Smooth muscle cell of the umbilical artery (primary cell): Measurements from ENCODE around the gene CARD14. TPM values are rescaled to one million over a fixed set of nuclear protein-coding genes. Genes with fewer than 3 reads are reported as not detected.

Experiments used
- total RNA-seq: library from RNA; depleted of rRNA; stranded (reverse); fragments of >200 nt; gene quantifications from 2 replicates; pipeline ENCODE4 v1.2.3, GENCODE V29; 2014

The CARD14 gene
- 0.09 TPM in 1 of 2 replicates, not detected in the other for total RNA-seq

GRCh38 chr17:80169784-80170500 is at the start of gene CARD14:
Gene CARD14, plus strand, starts transcription at chr17:80170030. Its CDS starts 11,409 bp downstream, at chr17:80181439.

GRCh38 chr17:80147035-80147822 is 22.6 kb upstream of the CARD14 start, which contains the start of gene EIF4A3:
Gene EIF4A3, minus strand, starts transcription at chr17:80147128. Its CDS starts 167 bp downstream, at chr17:80146961.

GRCh38 chr17:80220054-80220735 is 50.4 kb downstream of the CARD14 start, which contains the start of the genes SGSH and SLC26A11:
Gene SGSH, minus strand, starts transcription at chr17:80220333. Its CDS starts 20 bp downstream, at chr17:80220313.
Gene SLC26A11, plus strand, starts transcription at chr17:80220427. Its CDS starts 1,134 bp downstream, at chr17:80221561.

Other genes with a start within 250 kb of the CARD14 start
- gene TBC1D16, start 134.2 kb upstream of the CARD14 start, total RNA-seq: 38.3 and 63.0 TPM in 2 replicates
- 2.5 and 5.6 TPM in 2 replicates for gene CCDC40, start 133.4 kb upstream of the CARD14 start, total RNA-seq
- 47.4 and 65.3 TPM in 2 replicates for gene GAA, start 68.4 kb upstream of the CARD14 start, total RNA-seq
- gene EIF4A3, start 22.9 kb upstream of the CARD14 start, total RNA-seq: 98.3 and 154 TPM in 2 replicates
- gene SGSH, start 50.3 kb downstream of the CARD14 start, total RNA-seq: 16.3 and 17.8 TPM in 2 replicates
- 9.5 and 11.3 TPM in 2 replicates for gene SLC26A11, start 50.4 kb downstream of the CARD14 start, total RNA-seq
- 105 and 153 TPM in 2 replicates for gene RNF213, start 90.8 kb downstream of the CARD14 start, total RNA-seq
- 24.7 and 25.2 TPM in 2 replicates for gene ENDOV, start 245.1 kb downstream of the CARD14 start, total RNA-seq